ENCODE measurements around the gene TLX2.

Gene TLX2

DNA sequence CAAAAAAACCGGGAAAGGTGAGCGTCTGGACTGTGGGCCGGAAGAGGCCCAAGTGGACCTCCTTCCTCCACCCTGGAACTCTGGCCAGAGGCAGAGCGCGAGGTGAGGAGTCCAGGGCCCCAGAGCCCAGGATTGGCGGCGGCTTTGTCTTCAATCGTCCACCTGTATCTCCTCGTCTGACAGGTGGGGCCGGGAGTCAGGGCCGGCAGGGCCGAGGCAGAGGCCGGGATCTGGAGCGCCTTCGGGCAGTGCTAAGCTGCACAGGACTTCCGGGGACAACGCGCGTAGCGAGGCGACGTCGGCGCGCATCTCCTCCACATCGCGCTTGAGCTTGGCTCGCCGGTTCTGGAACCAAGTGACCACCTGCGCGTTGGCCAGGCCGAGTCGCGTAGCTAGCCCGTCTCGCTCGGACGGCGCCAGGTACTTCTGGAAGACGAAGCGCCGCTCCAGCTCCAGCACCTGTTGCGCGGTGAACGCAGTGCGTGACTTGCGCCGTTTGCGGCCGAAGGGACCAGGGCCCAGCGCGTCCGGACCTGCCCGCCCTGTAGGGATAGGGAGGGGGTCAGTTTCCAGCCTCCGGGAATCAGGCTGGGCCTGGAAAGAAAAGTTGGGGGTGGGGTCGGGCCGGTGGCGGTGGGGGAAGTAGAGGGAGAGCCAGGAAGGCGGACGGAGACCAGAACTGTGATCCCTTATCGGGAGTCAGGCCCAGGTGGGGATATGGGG lies 16.3 kb upstream of the TLX2 start:
- H3K9me3 ChIP-seq (ENCODE audit: control insufficient read depth, insufficient read depth, low read depth, low read length): no peaks in the 10 kb centered on the region
- peak overlapping the region; percentile 59 for H3K4me3 ChIP-seq (ENCODE audit: low read depth, low read length)
- H3K9ac ChIP-seq (ENCODE audit: low read length): peak overlapping the region; percentile 55
- peaks cover 40% of the 10 kb centered on the region for H3K4me1 ChIP-seq (ENCODE audit: control insufficient read depth, insufficient read depth, low read length)
- no peak overlapping the region for H3K27ac ChIP-seq (ENCODE audit: low read depth, low read length)
- H3K27me3 ChIP-seq (ENCODE audit: control insufficient read depth, insufficient read depth, low read length): peaks cover 80% of the 10 kb centered on the region
- peaks cover 16% of the 10 kb centered on the region for H3K36me3 ChIP-seq (ENCODE audit: control insufficient read depth, insufficient read depth, low read length)

- Histone ChIP-seq H3K36me3 (ENCODE audit: control insufficient read depth, insufficient read depth, low read length) (peaks cover 8% of the 10 kb centered on the region), H3K4me1 (ENCODE audit: control insufficient read depth, insufficient read depth, low read length) (peaks cover 44% of the 10 kb centered on the region), H3K27me3 (ENCODE audit: control insufficient read depth, insufficient read depth, low read length) (peaks cover 87% of the 10 kb centered on the region), H3K9me3 (ENCODE audit: control insufficient read depth, insufficient read depth, low read depth, low read length) (no peaks in the 10 kb centered on the region), H3K27ac (ENCODE audit: low read depth, low read length) (no peak overlapping the region), H3K9ac (ENCODE audit: low read length) (peak overlapping the region; percentile 55), H3K4me3 (ENCODE audit: low read depth, low read length) (peak overlapping the region; percentile 59)
Observed at GRCh38 chr2:74498500-74499266, 15.6 kb upstream of the TLX2 start.

DNA sequence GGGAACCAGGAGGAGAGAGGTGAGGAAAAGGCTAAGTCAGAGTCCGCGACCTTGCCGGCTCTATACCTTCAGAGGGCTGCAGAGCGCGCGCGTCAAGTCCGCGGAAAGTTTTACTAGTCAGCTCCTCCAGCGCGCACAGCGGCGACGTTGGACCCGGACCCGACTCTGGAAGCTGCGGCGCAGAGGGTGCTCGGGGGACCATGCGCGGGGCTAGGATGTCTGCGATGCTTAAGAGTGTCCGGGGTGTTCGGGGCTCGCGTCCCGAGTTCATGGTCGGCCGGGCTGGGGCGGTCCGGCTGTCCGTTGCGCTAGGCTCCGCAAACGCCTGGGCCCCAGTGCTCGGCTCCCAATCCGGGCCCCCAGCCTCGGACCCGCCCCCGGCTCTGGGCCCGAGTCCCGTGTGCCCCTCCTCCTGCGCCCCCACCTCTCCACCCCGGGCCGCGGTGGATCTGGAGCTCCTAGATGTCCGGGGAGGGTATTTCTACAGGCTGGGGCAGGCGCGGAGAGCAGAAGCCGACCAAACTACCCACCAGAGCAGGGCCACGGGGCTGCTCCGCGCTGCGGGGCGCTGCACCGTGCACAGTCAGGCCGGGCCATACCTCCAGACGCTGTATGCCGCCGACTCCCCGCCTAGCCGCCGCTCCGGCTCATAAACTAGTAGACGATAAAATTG lies 14.8 kb upstream of the TLX2 start, which contains the start of gene LBX2:
LBX2 (minus strand) TSS at position 337 of the 673 bp plus-strand sequence; CDS start at position 271, 66 bp downstream.
- Histone ChIP-seq H3K9ac (ENCODE audit: low read length) (peak within 1 kb of the TSS; percentile 55), H3K36me3 (ENCODE audit: control insufficient read depth, insufficient read depth, low read length) (peaks cover 1% of the 10 kb centered on the region; the same call in 1 of the 2 replicates), H3K27ac (ENCODE audit: low read depth, low read length) (no peak within 1 kb of the TSS), H3K9me3 (ENCODE audit: control insufficient read depth, insufficient read depth, low read depth, low read length) (no peaks in the 10 kb centered on the region), H3K4me1 (ENCODE audit: control insufficient read depth, insufficient read depth, low read length) (peaks cover 48% of the 10 kb centered on the region), H3K27me3 (ENCODE audit: control insufficient read depth, insufficient read depth, low read length) (peaks cover 94% of the 10 kb centered on the region), H3K4me3 (ENCODE audit: low read depth, low read length) (peak within 1 kb of the TSS; percentile 59)

DNA sequence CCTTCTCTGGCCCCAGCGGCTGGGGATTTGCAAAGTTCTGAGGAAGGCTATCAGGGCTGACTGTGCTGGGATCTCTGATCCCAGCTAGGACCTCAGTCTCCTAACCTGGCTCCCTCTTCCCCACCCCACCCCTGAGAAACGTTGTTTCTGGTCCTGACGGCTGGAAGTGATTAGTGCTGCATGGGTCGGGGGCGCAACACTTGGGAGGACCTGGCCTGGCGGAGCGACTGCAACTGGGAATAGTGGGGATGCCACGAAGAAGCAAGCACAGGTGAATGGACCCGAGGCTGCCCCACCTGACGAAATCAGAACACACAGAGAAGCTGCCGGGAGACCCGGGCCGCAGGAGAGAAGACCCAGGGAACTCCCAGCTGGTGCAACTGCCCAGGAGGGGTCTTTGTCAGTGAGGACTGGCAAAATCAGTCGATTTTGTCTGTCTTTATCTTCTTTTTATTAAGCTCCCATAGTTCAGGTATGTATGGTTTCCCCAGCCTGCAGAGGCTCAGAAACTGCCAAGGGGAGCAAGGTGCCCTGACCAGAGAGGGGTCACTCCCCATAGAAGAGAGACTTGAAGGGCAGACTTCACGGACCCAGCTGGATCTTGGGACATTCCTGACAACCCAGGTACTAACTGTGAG lies 14.2 kb upstream of the TLX2 start:
- peaks cover 48% of the 10 kb centered on the region for H3K4me1 ChIP-seq (ENCODE audit: control insufficient read depth, insufficient read depth, low read length)
- H3K9me3 ChIP-seq (ENCODE audit: control insufficient read depth, insufficient read depth, low read depth, low read length): no peaks in the 10 kb centered on the region
- H3K27ac ChIP-seq (ENCODE audit: low read depth, low read length): no peak overlapping the region
- 0 out of 2 replicates have a peak, but pooled peaks cover under 1% of the 10 kb centered on the region for H3K36me3 ChIP-seq (ENCODE audit: control insufficient read depth, insufficient read depth, low read length)
- no peak overlapping the region for H3K9ac ChIP-seq (ENCODE audit: low read length)
- H3K27me3 ChIP-seq (ENCODE audit: control insufficient read depth, insufficient read depth, low read length): peaks cover 98% of the 10 kb centered on the region
- H3K4me3 ChIP-seq (ENCODE audit: low read depth, low read length): peak overlapping the region; percentile 59

- no peak overlapping the region for H3K27ac ChIP-seq (ENCODE audit: low read depth, low read length)
- peaks cover 96% of the 10 kb centered on the region for H3K27me3 ChIP-seq (ENCODE audit: control insufficient read depth, insufficient read depth, low read length)
- H3K4me1 ChIP-seq (ENCODE audit: control insufficient read depth, insufficient read depth, low read length): peaks cover 48% of the 10 kb centered on the region
- no peak overlapping the region for H3K9ac ChIP-seq (ENCODE audit: low read length)
- no peaks in the 10 kb centered on the region for H3K9me3 ChIP-seq (ENCODE audit: control insufficient read depth, insufficient read depth, low read depth, low read length)
- H3K36me3 ChIP-seq (ENCODE audit: control insufficient read depth, insufficient read depth, low read length): peaks cover 5% of the 10 kb centered on the region; the same call in 1 of the 2 replicates
- no peak overlapping the region for H3K4me3 ChIP-seq (ENCODE audit: low read depth, low read length)
Observed at GRCh38 chr2:74500578-74500946, 13.7 kb upstream of the TLX2 start.

- Histone ChIP-seq H3K27me3 (ENCODE audit: control insufficient read depth, insufficient read depth, low read length) (peaks cover 90% of the 10 kb centered on the region), H3K9me3 (ENCODE audit: control insufficient read depth, insufficient read depth, low read depth, low read length) (no peaks in the 10 kb centered on the region), H3K4me3 (ENCODE audit: low read depth, low read length) (peak overlapping the region; percentile 4; the same call in 1 of the 2 replicates), H3K4me1 (ENCODE audit: control insufficient read depth, insufficient read depth, low read length) (peaks cover 49% of the 10 kb centered on the region), H3K36me3 (ENCODE audit: control insufficient read depth, insufficient read depth, low read length) (peaks cover 10% of the 10 kb centered on the region), H3K9ac (ENCODE audit: low read length) (no peak overlapping the region), H3K27ac (ENCODE audit: low read depth, low read length) (no peak overlapping the region)
Observed at GRCh38 chr2:74501335-74502071, 12.7 kb upstream of the TLX2 start.

DNA sequence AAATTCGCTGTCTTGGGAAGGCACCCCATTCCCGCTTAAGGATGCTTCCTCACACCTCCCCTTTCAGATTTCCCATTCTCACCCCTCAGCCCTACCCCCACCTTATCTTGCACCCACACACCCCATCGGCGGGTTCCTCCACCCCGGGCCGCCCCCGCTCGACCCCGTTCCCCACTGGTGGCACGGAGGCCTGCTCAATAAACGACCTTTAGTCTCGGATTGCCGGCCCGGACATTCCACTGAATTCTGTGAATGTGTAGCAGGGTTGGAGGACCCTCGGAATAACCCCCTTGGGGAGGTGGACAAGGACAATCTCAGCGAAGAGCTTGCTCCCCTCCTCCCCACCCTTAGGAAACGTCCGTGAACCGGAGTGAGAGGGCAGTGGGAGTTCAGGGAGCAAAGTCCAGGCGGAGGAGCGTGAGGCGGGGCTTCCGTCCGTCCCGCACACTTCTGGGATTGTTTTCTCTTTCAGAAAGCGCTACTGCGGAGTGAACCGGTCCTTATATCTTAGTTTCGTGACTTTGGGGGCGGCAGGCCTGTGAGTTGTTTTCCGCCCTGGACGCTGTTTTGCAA lies 12.0 kb upstream of the TLX2 start:
- Histone ChIP-seq H3K9me3 (ENCODE audit: control insufficient read depth, insufficient read depth, low read depth, low read length) (no peaks in the 10 kb centered on the region), H3K4me3 (ENCODE audit: low read depth, low read length) (peak overlapping the region; percentile 72), H3K27me3 (ENCODE audit: control insufficient read depth, insufficient read depth, low read length) (peaks cover 82% of the 10 kb centered on the region), H3K4me1 (ENCODE audit: control insufficient read depth, insufficient read depth, low read length) (peaks cover 54% of the 10 kb centered on the region), H3K9ac (ENCODE audit: low read length) (peak overlapping the region; percentile 70), H3K36me3 (ENCODE audit: control insufficient read depth, insufficient read depth, low read length) (peaks cover 10% of the 10 kb centered on the region), H3K27ac (ENCODE audit: low read depth, low read length) (no peak overlapping the region)

GRCh38 chr2:74502720-74503505 lies 11.3 kb upstream of the TLX2 start:
- Histone ChIP-seq H3K9me3 (ENCODE audit: control insufficient read depth, insufficient read depth, low read depth, low read length) (no peaks in the 10 kb centered on the region), H3K27me3 (ENCODE audit: control insufficient read depth, insufficient read depth, low read length) (peaks cover 76% of the 10 kb centered on the region), H3K9ac (ENCODE audit: low read length) (peak overlapping the region; percentile 70), H3K27ac (ENCODE audit: low read depth, low read length) (no peak overlapping the region; the same call in 1 of the 2 replicates), H3K36me3 (ENCODE audit: control insufficient read depth, insufficient read depth, low read length) (peaks cover 10% of the 10 kb centered on the region), H3K4me3 (ENCODE audit: low read depth, low read length) (peak overlapping the region; percentile 72), H3K4me1 (ENCODE audit: control insufficient read depth, insufficient read depth, low read length) (peaks cover 51% of the 10 kb centered on the region)

- Histone ChIP-seq H3K9ac (ENCODE audit: low read length) (peak overlapping the region; percentile 69), H3K9me3 (ENCODE audit: control insufficient read depth, insufficient read depth, low read depth, low read length) (no peaks in the 10 kb centered on the region), H3K4me3 (ENCODE audit: low read depth, low read length) (peak overlapping the region; percentile 72), H3K36me3 (ENCODE audit: control insufficient read depth, insufficient read depth, low read length) (peaks cover 10% of the 10 kb centered on the region), H3K27ac (ENCODE audit: low read depth, low read length) (no peak overlapping the region; the same call in 1 of the 2 replicates), H3K27me3 (ENCODE audit: control insufficient read depth, insufficient read depth, low read length) (peaks cover 71% of the 10 kb centered on the region), H3K4me1 (ENCODE audit: control insufficient read depth, insufficient read depth, low read length) (peaks cover 49% of the 10 kb centered on the region)
Observed at GRCh38 chr2:74503506-74504475, 10.5 kb upstream of the TLX2 start.
